Globus pallidus (tissue), 1 donor: ENCODE measurements around the gene MYADM.

Experiments
- DNase-seq: peaks from one replicate; pipeline ENCODE4 v3.0.0-alpha.2; 2015; ENCODE audit warnings: low spot score

The MYADM gene

GRCh38 chr19:53915000-53915399, 47.3 kb downstream of the MYADM start:
- no peak for DNase-seq

- DNase-seq = no peak
These were observed 48.3 kb downstream of the MYADM start for GRCh38 chr19:53916004-53916403.

GRCh38 chr19:53917356-53917755, 49.7 kb downstream of the MYADM start:
- DNase-seq = no peak
